Thyroid gland (tissue), 4 donors: Measurements from ENCODE around the gene TAS1R2.

Experiments
- CTCF ChIP-seq, 6 experiments: fragments of 200-600 bp in 3 of 6; fragments of 450-650 bp in 3 of 6; sonication (generic) in 3 of 6; IDR thresholded peaks; one replicate each; pipeline ENCODE4 v1.5.1; 2016 to 2019; ENCODE audit warnings: antibody characterized with exemption in 6 of 6, mild to moderate bottlenecking in 2 of 6, inconsistent platforms in 1 of 6, moderate library complexity in 1 of 6
- POLR2A ChIP-seq, 2 donors: fragments of 450-650 bp; IDR thresholded peaks; one replicate each; pipeline ENCODE4 v1.6.1; 2017; ENCODE audit warnings: antibody characterized with exemption in 2 of 2, mild to moderate bottlenecking in 2 of 2, moderate library complexity in 1 of 2

- no peak for TF ChIP-seq CTCF (IDR thresholded peaks at IDR 0.05)
- no peak for TF ChIP-seq POLR2A (IDR thresholded peaks at IDR 0.05)
These were observed 47.0 kb downstream of the TAS1R2 start for GRCh38 chr1:18812453-18812939.
